Glutamatergic neuron (in vitro differentiated cells): ENCODE measurements around the gene EYA4. TPM values are rescaled to one million over a fixed set of nuclear protein-coding genes. Genes with fewer than 3 reads are reported as not detected.

ENCODE experiments used
- DNase-seq: peaks from one replicate; pipeline ENCODE4 v3.0.0; 2022
- H3K27ac Mint-ChIP-seq: one replicate; pipeline ENCODE4 v1.8.0; 2020; ENCODE audit warnings: mild to moderate bottlenecking, mixed read lengths, inconsistent platforms; ENCODE audit not compliant: unreplicated experiment
- H3K27me3 Mint-ChIP-seq: one replicate; pipeline ENCODE4 v1.8.0; 2020; ENCODE audit warnings: mild to moderate bottlenecking, moderate library complexity, mixed read lengths, inconsistent platforms; ENCODE audit not compliant: unreplicated experiment
- H3K36me3 Mint-ChIP-seq: one replicate; pipeline ENCODE4 v1.8.0; 2020; ENCODE audit warnings: mild to moderate bottlenecking, mixed read lengths, inconsistent platforms; ENCODE audit not compliant: unreplicated experiment
- H3K4me1 Mint-ChIP-seq: one replicate; pipeline ENCODE4 v1.8.0; 2020; ENCODE audit warnings: mild to moderate bottlenecking, low read depth, mixed read lengths, inconsistent platforms; ENCODE audit not compliant: unreplicated experiment
- H3K4me3 Mint-ChIP-seq: one replicate; pipeline ENCODE4 v1.8.0; 2020; ENCODE audit warnings: mild to moderate bottlenecking, mixed read lengths, inconsistent platforms; ENCODE audit not compliant: unreplicated experiment
- H3K9me3 Mint-ChIP-seq: one replicate; pipeline ENCODE4 v1.8.0; 2020; ENCODE audit warnings: mild to moderate bottlenecking, moderate library complexity, mixed read lengths, inconsistent platforms; ENCODE audit not compliant: unreplicated experiment
- total RNA-seq: library from RNA; stranded (reverse); fragmentation: NEBNext Ultra II Directional; extraction: Animal tissue kit (Norgen Biotek cat#: 25700); gene quantifications from one replicate; pipeline ENCODE4 v1.2.1, GENCODE V29; 2021; ENCODE audit not compliant: unreplicated experiment
- TF ChIP-seq, protein P1 (sequence below): fragments of 200-600 bp; sonication (generic); IDR thresholded peaks from one replicate; pipeline ENCODE4 v1.5.0; 2021; ENCODE audit not compliant: partially characterized antibody, unreplicated experiment

EYA4 gene
- total RNA-seq, 1 donor from 2014 or later = not detected

DNA sequence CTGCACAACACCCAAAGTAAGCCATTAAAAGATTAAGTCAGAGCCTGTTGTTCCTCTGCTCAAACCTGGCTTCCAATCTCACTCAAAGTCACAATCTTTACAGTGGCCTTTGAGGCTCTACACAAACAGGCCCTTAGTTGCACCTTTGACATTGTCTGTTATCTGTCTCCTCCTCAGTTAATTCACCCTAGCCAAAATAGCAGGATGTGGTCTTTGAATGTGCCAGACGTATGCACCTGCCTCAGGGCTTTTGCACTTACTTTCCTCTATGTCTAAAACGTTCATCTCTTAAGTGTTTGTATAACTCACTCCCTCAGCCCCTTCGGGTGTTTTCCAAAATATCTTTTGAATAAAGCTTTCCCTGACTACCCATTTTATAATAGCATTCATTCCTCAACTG is 107.7 kb downstream of the EYA4 start:
- Mint-ChIP-seq H3K4me1 (no peaks in the 10 kb centered on the region), H3K9me3 (no peaks in the 10 kb centered on the region), H3K27me3 (no peaks in the 10 kb centered on the region), H3K36me3 (no peaks in the 10 kb centered on the region), H3K4me3 (no peak overlapping the region), H3K27ac (no peak overlapping the region)
- TF ChIP-seq, protein P1, sequence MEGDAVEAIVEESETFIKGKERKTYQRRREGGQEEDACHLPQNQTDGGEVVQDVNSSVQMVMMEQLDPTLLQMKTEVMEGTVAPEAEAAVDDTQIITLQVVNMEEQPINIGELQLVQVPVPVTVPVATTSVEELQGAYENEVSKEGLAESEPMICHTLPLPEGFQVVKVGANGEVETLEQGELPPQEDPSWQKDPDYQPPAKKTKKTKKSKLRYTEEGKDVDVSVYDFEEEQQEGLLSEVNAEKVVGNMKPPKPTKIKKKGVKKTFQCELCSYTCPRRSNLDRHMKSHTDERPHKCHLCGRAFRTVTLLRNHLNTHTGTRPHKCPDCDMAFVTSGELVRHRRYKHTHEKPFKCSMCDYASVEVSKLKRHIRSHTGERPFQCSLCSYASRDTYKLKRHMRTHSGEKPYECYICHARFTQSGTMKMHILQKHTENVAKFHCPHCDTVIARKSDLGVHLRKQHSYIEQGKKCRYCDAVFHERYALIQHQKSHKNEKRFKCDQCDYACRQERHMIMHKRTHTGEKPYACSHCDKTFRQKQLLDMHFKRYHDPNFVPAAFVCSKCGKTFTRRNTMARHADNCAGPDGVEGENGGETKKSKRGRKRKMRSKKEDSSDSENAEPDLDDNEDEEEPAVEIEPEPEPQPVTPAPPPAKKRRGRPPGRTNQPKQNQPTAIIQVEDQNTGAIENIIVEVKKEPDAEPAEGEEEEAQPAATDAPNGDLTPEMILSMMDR = no peak
- no peak for DNase-seq

DNA sequence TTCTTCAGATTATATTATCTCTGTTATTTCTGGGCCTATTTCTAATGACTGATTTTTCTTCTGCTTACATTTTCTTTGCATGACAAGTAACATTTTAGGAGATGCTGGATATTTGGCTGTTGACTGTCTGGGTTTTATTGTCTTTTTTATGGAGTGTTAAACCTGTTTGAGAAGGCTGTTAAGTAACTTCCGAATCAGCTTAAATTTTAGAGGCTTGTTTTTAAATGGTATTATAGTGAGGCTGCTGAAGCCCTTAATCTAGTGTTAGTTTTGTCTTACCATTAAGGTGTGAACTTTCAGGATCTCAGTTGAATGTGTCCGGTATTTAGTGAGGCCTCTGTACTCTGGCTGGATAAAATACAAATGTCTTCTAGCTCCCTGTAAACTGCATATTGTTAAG is 109.8 kb downstream of the EYA4 start:
- H3K9me3 Mint-ChIP-seq = no peaks in the 10 kb centered on the region
- no peaks in the 10 kb centered on the region for H3K4me1 Mint-ChIP-seq
- no peak overlapping the region for H3K4me3 Mint-ChIP-seq
- TF ChIP-seq, protein P1 = no peak
- no peaks in the 10 kb centered on the region for H3K27me3 Mint-ChIP-seq
- H3K36me3 Mint-ChIP-seq = no peaks in the 10 kb centered on the region
- no peak for DNase-seq
- H3K27ac Mint-ChIP-seq = no peak overlapping the region

DNA sequence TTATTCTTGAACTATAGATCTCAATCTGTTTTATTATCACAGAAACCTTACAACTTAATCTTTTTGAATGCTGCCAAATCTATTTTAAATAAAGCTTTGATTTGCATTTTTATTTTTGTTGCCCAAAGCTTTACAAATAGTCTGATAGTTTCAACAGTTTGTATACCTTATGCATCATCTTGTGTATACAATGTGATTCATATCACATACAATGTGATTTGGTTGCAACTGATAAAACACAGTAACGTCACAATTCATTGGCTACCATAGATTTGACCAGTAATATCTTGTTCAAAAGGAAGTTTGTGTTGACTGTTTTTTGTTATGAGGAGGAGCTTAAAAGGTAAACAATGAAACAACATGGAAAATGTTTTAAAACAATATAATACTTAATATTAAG is 110.9 kb downstream of the EYA4 start:
- H3K9me3 Mint-ChIP-seq = no peaks in the 10 kb centered on the region
- no peak overlapping the region for H3K27ac Mint-ChIP-seq
- TF ChIP-seq, protein P1 = no peak
- H3K36me3 Mint-ChIP-seq = no peaks in the 10 kb centered on the region
- DNase-seq = no peak
- no peaks in the 10 kb centered on the region for H3K4me1 Mint-ChIP-seq
- no peaks in the 10 kb centered on the region for H3K27me3 Mint-ChIP-seq
- H3K4me3 Mint-ChIP-seq = no peak overlapping the region

DNA sequence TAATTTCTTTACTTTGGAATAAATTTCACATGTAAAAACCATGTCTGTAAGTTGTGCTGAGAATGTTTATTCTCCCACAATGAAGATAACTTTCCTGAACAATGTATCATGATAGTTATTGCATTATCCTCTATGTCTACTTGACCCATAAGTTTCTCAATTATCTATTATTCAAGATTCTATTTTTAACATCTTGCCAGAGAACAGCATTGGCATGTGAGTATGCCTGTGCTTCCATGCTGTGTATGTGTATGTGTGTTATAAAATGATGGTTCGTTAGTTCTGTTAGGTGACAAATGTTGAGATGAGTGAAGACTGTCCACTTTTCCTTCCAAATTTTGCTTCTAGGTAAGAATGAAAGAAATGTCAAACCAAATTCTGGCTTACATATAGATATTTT is 111.9 kb downstream of the EYA4 start:
- DNase-seq = no peak
- no peak overlapping the region for H3K4me3 Mint-ChIP-seq
- TF ChIP-seq, protein P1 = no peak

DNA sequence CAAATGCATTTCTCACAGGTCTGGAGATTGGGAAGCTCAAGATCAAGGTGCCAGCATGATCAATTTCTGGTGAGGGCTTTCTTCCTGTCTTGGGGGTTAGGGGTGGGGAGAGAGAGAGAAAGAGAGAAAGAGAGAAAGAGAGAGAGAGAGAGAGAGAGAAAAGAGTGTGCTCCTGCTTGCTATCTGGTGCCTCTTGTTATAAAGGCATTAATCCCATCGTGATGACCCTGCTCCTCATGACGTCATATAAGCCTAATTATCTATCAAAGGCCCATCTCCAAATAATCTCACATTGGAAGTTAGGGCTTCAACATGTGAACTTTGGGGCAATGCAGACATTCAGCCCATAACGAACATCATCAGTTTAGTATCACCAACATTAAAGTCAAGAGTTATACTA is 114.8 kb downstream of the EYA4 start:
- Mint-ChIP-seq H3K36me3 (no peaks in the 10 kb centered on the region), H3K27me3 (no peaks in the 10 kb centered on the region), H3K4me1 (no peaks in the 10 kb centered on the region), H3K9me3 (peaks cover 3% of the 10 kb centered on the region), H3K4me3 (no peak overlapping the region), H3K27ac (no peak overlapping the region)
- no peak for DNase-seq
- TF ChIP-seq, protein P1 = no peak

More for the DNA sequence above, 111.9 kb downstream of the EYA4 start:
- Mint-ChIP-seq H3K36me3 (no peaks in the 10 kb centered on the region), H3K27me3 (no peaks in the 10 kb centered on the region), H3K9me3 (no peaks in the 10 kb centered on the region), H3K27ac (no peak overlapping the region), H3K4me1 (no peaks in the 10 kb centered on the region)
